Measurements from ENCODE around the gene ENPP4.

DNA sequence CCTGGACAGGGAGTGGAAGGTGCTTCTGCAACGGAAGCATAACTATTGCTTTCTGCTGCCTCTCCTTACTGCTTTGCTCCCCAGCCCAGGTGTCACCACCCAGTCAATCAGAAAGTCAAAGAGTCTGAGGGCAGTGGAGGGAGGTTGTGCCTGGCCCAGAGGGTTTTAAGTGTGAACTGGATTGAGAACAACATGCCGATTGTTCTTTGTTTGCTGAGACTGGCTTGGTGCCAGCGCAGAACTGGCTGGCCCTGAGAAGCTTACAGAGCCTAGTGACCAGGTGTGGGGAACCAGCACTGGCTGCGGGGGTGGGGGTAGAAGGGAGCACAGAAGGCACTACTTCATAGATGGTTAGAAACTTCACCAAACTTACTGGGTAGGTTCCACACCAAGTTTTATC, 31.1 kb upstream of the ENPP4 start:
- TF ChIP-seq, protein P1, sequence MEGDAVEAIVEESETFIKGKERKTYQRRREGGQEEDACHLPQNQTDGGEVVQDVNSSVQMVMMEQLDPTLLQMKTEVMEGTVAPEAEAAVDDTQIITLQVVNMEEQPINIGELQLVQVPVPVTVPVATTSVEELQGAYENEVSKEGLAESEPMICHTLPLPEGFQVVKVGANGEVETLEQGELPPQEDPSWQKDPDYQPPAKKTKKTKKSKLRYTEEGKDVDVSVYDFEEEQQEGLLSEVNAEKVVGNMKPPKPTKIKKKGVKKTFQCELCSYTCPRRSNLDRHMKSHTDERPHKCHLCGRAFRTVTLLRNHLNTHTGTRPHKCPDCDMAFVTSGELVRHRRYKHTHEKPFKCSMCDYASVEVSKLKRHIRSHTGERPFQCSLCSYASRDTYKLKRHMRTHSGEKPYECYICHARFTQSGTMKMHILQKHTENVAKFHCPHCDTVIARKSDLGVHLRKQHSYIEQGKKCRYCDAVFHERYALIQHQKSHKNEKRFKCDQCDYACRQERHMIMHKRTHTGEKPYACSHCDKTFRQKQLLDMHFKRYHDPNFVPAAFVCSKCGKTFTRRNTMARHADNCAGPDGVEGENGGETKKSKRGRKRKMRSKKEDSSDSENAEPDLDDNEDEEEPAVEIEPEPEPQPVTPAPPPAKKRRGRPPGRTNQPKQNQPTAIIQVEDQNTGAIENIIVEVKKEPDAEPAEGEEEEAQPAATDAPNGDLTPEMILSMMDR (IDR thresholded peaks at IDR 0.05) = no peak
- no peak for TF ChIP-seq RELA (CRISPR knock-in tag; IDR thresholded peaks at IDR 0.05; ENCODE audit: borderline replicate concordance)
- TF ChIP-seq, protein P2, sequence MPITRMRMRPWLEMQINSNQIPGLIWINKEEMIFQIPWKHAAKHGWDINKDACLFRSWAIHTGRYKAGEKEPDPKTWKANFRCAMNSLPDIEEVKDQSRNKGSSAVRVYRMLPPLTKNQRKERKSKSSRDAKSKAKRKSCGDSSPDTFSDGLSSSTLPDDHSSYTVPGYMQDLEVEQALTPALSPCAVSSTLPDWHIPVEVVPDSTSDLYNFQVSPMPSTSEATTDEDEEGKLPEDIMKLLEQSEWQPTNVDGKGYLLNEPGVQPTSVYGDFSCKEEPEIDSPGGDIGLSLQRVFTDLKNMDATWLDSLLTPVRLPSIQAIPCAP (CRISPR knock-in tag; IDR thresholded peaks at IDR 0.05) = no peak
- TF ChIP-seq, protein P3, sequence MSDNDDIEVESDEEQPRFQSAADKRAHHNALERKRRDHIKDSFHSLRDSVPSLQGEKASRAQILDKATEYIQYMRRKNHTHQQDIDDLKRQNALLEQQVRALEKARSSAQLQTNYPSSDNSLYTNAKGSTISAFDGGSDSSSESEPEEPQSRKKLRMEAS (CRISPR knock-in tag; IDR thresholded peaks at IDR 0.05) = no peak
- TF ChIP-seq, protein P4, sequence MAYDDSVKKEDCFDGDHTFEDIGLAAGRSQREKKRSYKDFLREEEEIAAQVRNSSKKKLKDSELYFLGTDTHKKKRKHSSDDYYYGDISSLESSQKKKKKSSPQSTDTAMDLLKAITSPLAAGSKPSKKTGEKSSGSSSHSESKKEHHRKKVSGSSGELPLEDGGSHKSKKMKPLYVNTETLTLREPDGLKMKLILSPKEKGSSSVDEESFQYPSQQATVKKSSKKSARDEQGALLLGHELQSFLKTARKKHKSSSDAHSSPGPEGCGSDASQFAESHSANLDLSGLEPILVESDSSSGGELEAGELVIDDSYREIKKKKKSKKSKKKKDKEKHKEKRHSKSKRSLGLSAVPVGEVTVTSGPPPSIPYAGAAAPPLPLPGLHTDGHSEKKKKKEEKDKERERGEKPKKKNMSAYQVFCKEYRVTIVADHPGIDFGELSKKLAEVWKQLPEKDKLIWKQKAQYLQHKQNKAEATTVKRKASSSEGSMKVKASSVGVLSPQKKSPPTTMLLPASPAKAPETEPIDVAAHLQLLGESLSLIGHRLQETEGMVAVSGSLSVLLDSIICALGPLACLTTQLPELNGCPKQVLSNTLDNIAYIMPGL (CRISPR knock-in tag; IDR thresholded peaks at IDR 0.05) = no peak
- TF ChIP-seq FOXJ3 (CRISPR knock-in tag; IDR thresholded peaks at IDR 0.05; ENCODE audit: borderline replicate concordance) = no peak
- no peak for TF ChIP-seq NFYB (CRISPR knock-in tag; conservative IDR thresholded peaks at IDR 0.05; ENCODE audit: low read depth)
- TF ChIP-seq, protein P5, sequence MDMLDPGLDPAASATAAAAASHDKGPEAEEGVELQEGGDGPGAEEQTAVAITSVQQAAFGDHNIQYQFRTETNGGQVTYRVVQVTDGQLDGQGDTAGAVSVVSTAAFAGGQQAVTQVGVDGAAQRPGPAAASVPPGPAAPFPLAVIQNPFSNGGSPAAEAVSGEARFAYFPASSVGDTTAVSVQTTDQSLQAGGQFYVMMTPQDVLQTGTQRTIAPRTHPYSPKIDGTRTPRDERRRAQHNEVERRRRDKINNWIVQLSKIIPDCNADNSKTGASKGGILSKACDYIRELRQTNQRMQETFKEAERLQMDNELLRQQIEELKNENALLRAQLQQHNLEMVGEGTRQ (CRISPR knock-in tag; IDR thresholded peaks at IDR 0.05) = no peak

All from WTC11 (cell line).